IMR-90 (cell line): ENCODE results near the gene DHDDS. TPM values are rescaled to one million over a fixed set of nuclear protein-coding genes. Genes with fewer than 3 reads are reported as not detected.

Source experiments
- ATAC-seq: fragments of 200-7000 bp; cut with Tn5 transposase; 2 replicates; pipeline ENCODE4 v1.9.1; 2020; ENCODE audit warnings: low read depth, mild to moderate bottlenecking, moderate library complexity
- BruUV-seq: library from RNA; stranded (reverse); fragments of 400-500 nt; replicated peaks from 2 replicates; lab custom pipeline; 2021; lab: Mats Ljungman, UMichigan
- CTCF ChIA-PET: fragments of 300-600 bp; formaldehyde crosslinking; extraction: SDS; loops from one replicate; lab custom pipeline; 2021; ENCODE audit warnings: antibody characterized with exemption; lab: Yijun Ruan, JAX
- POLR2A ChIA-PET: fragments of 300-600 bp; sonication (Branson Sonifier 250); formaldehyde crosslinking; loops from one replicate; lab custom pipeline; 2022; ENCODE audit warnings: antibody characterized with exemption; ENCODE audit not compliant: unreplicated experiment; lab: Charles Lee
- DNase-seq: peaks from one replicate; pipeline ENCODE4 v3.0.0; 2013
- H2AFZ ChIP-seq: replicated peaks from 2 replicates; pipeline ENCODE3; 2013; ENCODE audit warnings: low read length, mild to moderate bottlenecking; ENCODE audit not compliant: poor library complexity
- H2AK5ac ChIP-seq: 2 replicates; pipeline ENCODE4 v1.6.1; 2013; ENCODE audit warnings: low read depth, low read length, inconsistent platforms
- H2AK9ac ChIP-seq: replicated peaks from 2 replicates; pipeline ENCODE3; 2013; ENCODE audit warnings: mild to moderate bottlenecking, low read depth, low read length, moderate library complexity; ENCODE audit not compliant: poor library complexity
- H2BK120ac ChIP-seq: 2 replicates; pipeline ENCODE4 v1.6.1; 2013; ENCODE audit warnings: low read depth, low read length, inconsistent platforms
- H2BK15ac ChIP-seq: 3 replicates; pipeline ENCODE4 v1.6.1; 2013; ENCODE audit warnings: low read depth, low read length, inconsistent platforms
- H2BK20ac ChIP-seq: 2 replicates; pipeline ENCODE4 v1.6.1; 2013; ENCODE audit warnings: low read depth, mild to moderate bottlenecking, inconsistent platforms, low read length, moderate library complexity
- H2BK5ac ChIP-seq: 2 replicates; pipeline ENCODE4 v1.6.1; 2013; ENCODE audit warnings: mild to moderate bottlenecking, low read depth, low read length, inconsistent platforms; ENCODE audit not compliant: poor library complexity, severe bottlenecking
- H3K14ac ChIP-seq: replicated peaks from 2 replicates; pipeline ENCODE4 v1.6.1; 2013; ENCODE audit warnings: low read depth, low read length, inconsistent platforms
- H3K18ac ChIP-seq: 2 replicates; pipeline ENCODE4 v1.6.1; 2013; ENCODE audit warnings: low read depth, low read length, control low read depth
- H3K23ac ChIP-seq: 2 replicates; pipeline ENCODE4 v1.6.1; 2013; ENCODE audit warnings: low read depth, low read length, inconsistent platforms
- H3K27ac ChIP-seq: 2 replicates; pipeline ENCODE4 v1.5.1; 2013; ENCODE audit warnings: mild to moderate bottlenecking, control low read depth, low read length; ENCODE audit not compliant: insufficient read depth
- H3K27me3 ChIP-seq: 2 replicates; pipeline ENCODE4 v1.6.1; 2013; ENCODE audit warnings: low read length; ENCODE audit not compliant: control insufficient read depth, insufficient read depth
- H3K36me3 ChIP-seq: 2 replicates; pipeline ENCODE4 v1.6.1; 2013; ENCODE audit warnings: low read length, mixed read lengths; ENCODE audit not compliant: control insufficient read depth, insufficient read depth
- H3K4ac ChIP-seq: 2 replicates; pipeline ENCODE4 v1.6.1; 2013; ENCODE audit warnings: low read depth, low read length, inconsistent platforms
- H3K4me1 ChIP-seq: 2 replicates; pipeline ENCODE4 v1.6.1; 2013; ENCODE audit warnings: low read length, mixed read lengths; ENCODE audit not compliant: control insufficient read depth, insufficient read depth
- H3K4me2 ChIP-seq: 2 replicates; pipeline ENCODE4 v1.6.1; 2013; ENCODE audit warnings: low read depth, mild to moderate bottlenecking, control low read depth, low read length, moderate library complexity
- H3K4me3 ChIP-seq: 2 replicates; pipeline ENCODE4 v1.5.1; 2013; ENCODE audit warnings: low read depth, mild to moderate bottlenecking, control low read depth, low read length, moderate library complexity; ENCODE audit not compliant: insufficient read depth
- H3K56ac ChIP-seq: 2 replicates; pipeline ENCODE4 v1.6.1; 2013; ENCODE audit warnings: low read length, inconsistent platforms; ENCODE audit not compliant: insufficient read depth; ENCODE audit errors: extremely low read depth
- H3K79me1 ChIP-seq, 2 experiments: 2 replicates each; pipeline ENCODE4 v1.6.1; 2013; ENCODE audit warnings: low read length in 2 of 2, inconsistent platforms in 1 of 2, low read depth in 1 of 2
- H3K9ac ChIP-seq: 2 replicates; pipeline ENCODE4 v1.6.1; 2013; ENCODE audit warnings: low read depth, low read length, control low read depth
- H3K9me1 ChIP-seq: 2 replicates; pipeline ENCODE4 v1.6.1; 2013; ENCODE audit warnings: low read length, inconsistent platforms; ENCODE audit not compliant: insufficient read depth
- H3K9me3 ChIP-seq: 2 replicates; pipeline ENCODE4 v1.6.1; 2013; ENCODE audit warnings: low read length; ENCODE audit not compliant: control insufficient read depth, insufficient read depth
- H4K20me1 ChIP-seq: 2 replicates; pipeline ENCODE4 v1.6.1; 2013; ENCODE audit warnings: low read length, inconsistent platforms; ENCODE audit not compliant: insufficient read depth
- H4K5ac ChIP-seq: 2 replicates; pipeline ENCODE4 v1.6.1; 2013; ENCODE audit warnings: mild to moderate bottlenecking, low read depth, low read length, control low read depth
- H4K8ac ChIP-seq, 2 experiments: 2 replicates each; pipeline ENCODE4 v1.6.1; 2013; ENCODE audit warnings: low read depth in 2 of 2, low read length in 2 of 2, control low read depth in 1 of 2, inconsistent platforms in 1 of 2
- H4K91ac ChIP-seq: 2 replicates; pipeline ENCODE4 v1.6.1; 2013; ENCODE audit warnings: low read depth, low read length, inconsistent platforms; ENCODE audit not compliant: insufficient read depth
- BHLHE40 ChIP-seq: fragments of 150-350 bp; IDR thresholded peaks from 2 replicates; pipeline ENCODE4 v1.6.1; 2016; ENCODE audit warnings: mild to moderate bottlenecking, low read depth, low read length
- CEBPB ChIP-seq: IDR thresholded peaks from 2 replicates; pipeline ENCODE4 v1.6.1; 2012; ENCODE audit warnings: low read depth, low read length, improper control_type of control experiment
- CHD1 ChIP-seq: IDR thresholded peaks from 2 replicates; pipeline ENCODE4 v1.6.1; 2012; ENCODE audit warnings: low read depth, low read length, improper control_type of control experiment
- CTCF ChIP-seq: conservative IDR thresholded peaks from 2 replicates; pipeline ENCODE4 v1.5.1; 2012; ENCODE audit warnings: mild to moderate bottlenecking, low read depth, low read length, improper control_type of control experiment
- ELK1 ChIP-seq: fragments of 150-350 bp; IDR thresholded peaks from 2 replicates; pipeline ENCODE4 v1.6.1; 2016; ENCODE audit warnings: low read depth, mild to moderate bottlenecking, low read length, moderate library complexity, borderline replicate concordance
- FOS ChIP-seq: fragments of 150-350 bp; IDR thresholded peaks from 2 replicates; pipeline ENCODE4 v1.6.1; 2016; ENCODE audit warnings: low read depth, low read length
- MAFK ChIP-seq: IDR thresholded peaks from 2 replicates; pipeline ENCODE4 v1.6.1; 2012; ENCODE audit warnings: low read depth, low read length, improper control_type of control experiment
- MAZ ChIP-seq: IDR thresholded peaks from 2 replicates; pipeline ENCODE4 v1.6.1; 2012; ENCODE audit warnings: low read depth, mild to moderate bottlenecking, low read length, improper control_type of control experiment, moderate library complexity, borderline replicate concordance
- MXI1 ChIP-seq: IDR thresholded peaks from 2 replicates; pipeline ENCODE4 v1.6.1; 2012; ENCODE audit warnings: low read depth, mild to moderate bottlenecking, low read length, moderate library complexity, borderline replicate concordance
- NFE2L2 ChIP-seq: fragments of 150-350 bp; IDR thresholded peaks from 2 replicates; pipeline ENCODE4 v1.6.1; 2016; ENCODE audit warnings: low read depth, mild to moderate bottlenecking, low read length
- POLR2A ChIP-seq: IDR thresholded peaks from 2 replicates; pipeline ENCODE4 v1.6.1; 2012; ENCODE audit warnings: mild to moderate bottlenecking, low read depth, low read length
- RAD21 ChIP-seq: IDR thresholded peaks from 2 replicates; pipeline ENCODE4 v1.6.1; 2012; ENCODE audit warnings: low read length, improper control_type of control experiment
- RCOR1 ChIP-seq: IDR thresholded peaks from 2 replicates; pipeline ENCODE4 v1.6.1; 2012; ENCODE audit warnings: mild to moderate bottlenecking, low read length, improper control_type of control experiment; ENCODE audit not compliant: insufficient replicate concordance
- RFX5 ChIP-seq: IDR thresholded peaks from 2 replicates; pipeline ENCODE4 v1.8.0; 2012; ENCODE audit warnings: low read depth, mild to moderate bottlenecking, low read length, moderate library complexity
- SMC3 ChIP-seq: fragments of 150-350 bp; IDR thresholded peaks from 2 replicates; pipeline ENCODE4 v1.6.1; 2016; ENCODE audit warnings: low read depth, mild to moderate bottlenecking, antibody characterized with exemption, low read length, moderate library complexity
- USF2 ChIP-seq: fragments of 150-350 bp; IDR thresholded peaks from 2 replicates; pipeline ENCODE4 v1.6.1; 2017; ENCODE audit warnings: mild to moderate bottlenecking, antibody characterized with exemption, low read length, low read depth
- WGBS, 2 experiments: methylation state at CpG; one replicate each; pipeline versions ENCODE4 v1.1.5 to v1.1.7; 2013; ENCODE audit warnings: missing lambda C conversion rate in 2 of 2; ENCODE audit not compliant: insufficient read length in 1 of 2; ENCODE audit errors: extremely low coverage in 2 of 2; 5-methylcytosine and 5-hydroxymethylcytosine counted together
- dilution Hi-C: fragments of 300-500 bp; cut with HindIII; formaldehyde crosslinking; loops from one replicate; pipeline ENCODE4 v1.14.3; 2018; ENCODE audit warnings: low sequenced_read_pairs; ENCODE audit not compliant: unreplicated experiment
- in situ Hi-C: fragments of 300-500 bp; cut with MboI; formaldehyde crosslinking; loops from 3 replicates; pipeline ENCODE4 v1.14.3; 2019; ENCODE audit warnings: low sequenced_read_pairs, inconsistent platforms, mixed read lengths
- intact Hi-C: fragments of 100-400 bp; cut with micrococcal nuclease; formaldehyde crosslinking; loops from 2 replicates; pipeline ENCODE4 v1.10.0; 2022
- polyA plus RNA-seq, 3 experiments: library from polyadenylated mRNA; depleted of rRNA; stranded (reverse); fragments of >200 nt; gene quantifications; 2 replicates each; pipeline ENCODE4 v1.2.3, GENCODE V29; 2012; ENCODE audit warnings: low replicate concordance in 1 of 3
- total RNA-seq: library from RNA; depleted of rRNA; stranded (reverse); fragments of >200 nt; gene quantifications from 2 replicates; pipeline ENCODE4 v1.2.3, GENCODE V29; 2012

Gene DHDDS
- total and polyA plus RNA-seq, 2 of the 4 experiments (the other 2 are of a cell fraction): 49.3 to 67.7 TPM

- dilution Hi-C loops (no loop called here), intact Hi-C loops (no loop called here), in situ Hi-C loops (no loop called here)
- DNase-seq (no peak), ATAC-seq (no peak)
- Histone ChIP-seq H3K56ac (no peak overlapping the region), H3K14ac (no peak overlapping the region), H3K27me3 (no peaks in the 10 kb centered on the region), H3K79me1 (peaks cover 11 to 51% of the 10 kb centered on the region in 2 experiments), H3K9ac (no peak overlapping the region), H4K91ac (no peak overlapping the region), H2AK9ac (no peak overlapping the region), H3K4me3 (no peak overlapping the region), H4K5ac (no peak overlapping the region), H3K9me1 (peaks cover 16% of the 10 kb centered on the region), H3K4ac (no peak overlapping the region), H3K27ac (no peak overlapping the region), H3K9me3 (no peaks in the 10 kb centered on the region), H2AFZ (no peak overlapping the region), H2BK20ac (no peak overlapping the region), H3K4me2 (no peak overlapping the region), H3K23ac (no peak overlapping the region), H4K8ac (no peak overlapping the region), H3K4me1 (peaks cover 7% of the 10 kb centered on the region), H2BK5ac (no peak overlapping the region), H2BK120ac (no peak overlapping the region), H2AK5ac (no peak overlapping the region), H2BK15ac (no peak overlapping the region), H4K20me1 (peaks cover 31% of the 10 kb centered on the region), H3K36me3 (peaks cover 41% of the 10 kb centered on the region), H3K18ac (no peak overlapping the region)
- ChIA-PET POLR2A (no interaction called here), CTCF (interaction anchor here (0.5 kb wide), 1 partner anchor 28 kb away, joined by 3 read pairs; no protein-coding TSS in a partner anchor)
- TF ChIP-seq SMC3 (no peak), CEBPB (no peak), RAD21 (no peak), MXI1 (no peak), RFX5 (no peak), RCOR1 (no peak), NFE2L2 (no peak), CHD1 (no peak), CTCF (no peak), MAZ (no peak), BHLHE40 (no peak), ELK1 (no peak), POLR2A (no peak), FOS (no peak), USF2 (no peak), MAFK (no peak)
- no CpG with 5 or more reads among the region's 5 CpGs for WGBS, 2 experiments
- BruUV-seq: no TSS peak
These were observed 37.4 kb downstream of the DHDDS start for GRCh38 chr1:26469558-26469957.
